Right atrium auricular region (tissue), 2 donors: ENCODE measurements around the gene MAT2A. TPM values are rescaled to one million over a fixed set of nuclear protein-coding genes. Genes with fewer than 3 reads are reported as not detected.

Source experiments
- DNase-seq: peaks from one replicate; pipeline ENCODE4 v3.0.0-alpha.2; 2019; ENCODE audit warnings: low spot score
- H3K27ac ChIP-seq, 2 donors: fragments of 200-600 bp; sonication (generic); 1 replicate in 1 of 2; 2 replicates in 1 of 2; pipeline ENCODE4 v1.5.1; 2016 to 2019
- H3K27me3 ChIP-seq, 2 donors: fragments of 200-600 bp; sonication (generic); one replicate each; pipeline versions ENCODE4 v1.5.1 to v1.6.0; 2017 to 2019
- H3K36me3 ChIP-seq: fragments of 200-600 bp; sonication (generic); one replicate; pipeline ENCODE4 v1.5.1; 2016
- H3K4me1 ChIP-seq, 2 donors: fragments of 200-600 bp; sonication (generic); one replicate each; pipeline versions ENCODE4 v1.5.1 to v1.6.0; 2017 to 2019
- H3K4me3 ChIP-seq, 2 donors: fragments of 200-600 bp; sonication (generic); 1 replicate in 1 of 2; 2 replicates in 1 of 2; pipeline ENCODE4 v1.5.1; 2017 to 2019; ENCODE audit warnings: mild to moderate bottlenecking in 1 of 2, moderate library complexity in 1 of 2
- H3K9me3 ChIP-seq, 2 donors: fragments of 200-600 bp; sonication (generic); one replicate each; pipeline ENCODE4 v1.5.1; 2019
- CTCF ChIP-seq, 2 donors: fragments of 200-600 bp; sonication (generic); IDR thresholded peaks; one replicate each; pipeline ENCODE4 v1.5.1; 2019; ENCODE audit warnings: antibody characterized with exemption in 2 of 2
- total RNA-seq, 2 donors: library from RNA; depleted of rRNA; stranded (reverse); fragments of >200 nt; gene quantifications; one replicate each; pipeline ENCODE4 v1.1.0, GENCODE V29; 2016

The MAT2A gene
- total RNA-seq, 2 donors from 2014 or later: 95.6 to 101 TPM

DNA sequence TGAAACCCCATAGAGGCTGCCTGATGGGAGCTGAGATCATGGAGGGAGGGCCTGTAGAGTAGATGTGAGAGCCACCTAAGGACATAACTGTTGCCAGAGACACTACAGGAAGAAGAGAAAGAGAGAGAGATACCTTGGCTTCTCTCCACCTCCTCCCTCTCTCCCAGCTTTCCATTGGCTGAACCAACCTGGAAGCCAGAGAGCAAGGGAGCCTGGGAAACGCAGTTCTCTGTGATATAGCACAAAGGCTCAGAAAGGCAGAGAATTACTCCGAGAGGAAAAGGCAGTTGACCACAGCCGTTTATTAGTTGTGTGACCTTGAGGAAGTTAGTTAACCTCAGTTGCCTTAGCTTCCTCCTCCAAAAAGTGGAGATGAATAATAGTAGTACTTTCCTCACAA, 37.7 kb upstream of the MAT2A start:
- Histone ChIP-seq H3K36me3 (no peaks in the 10 kb centered on the region), H3K4me3 (no peak overlapping the region), H3K27me3 (no peaks in the 10 kb centered on the region), H3K27ac (peak overlapping the region; percentile 77 to 80), H3K9me3 (no peaks in the 10 kb centered on the region), H3K4me1 (peaks cover 0 to 60% of the 10 kb centered on the region in 2 donors)
- no peak for TF ChIP-seq CTCF (IDR thresholded peaks at IDR 0.05)
- DNase-seq: no peak

DNA sequence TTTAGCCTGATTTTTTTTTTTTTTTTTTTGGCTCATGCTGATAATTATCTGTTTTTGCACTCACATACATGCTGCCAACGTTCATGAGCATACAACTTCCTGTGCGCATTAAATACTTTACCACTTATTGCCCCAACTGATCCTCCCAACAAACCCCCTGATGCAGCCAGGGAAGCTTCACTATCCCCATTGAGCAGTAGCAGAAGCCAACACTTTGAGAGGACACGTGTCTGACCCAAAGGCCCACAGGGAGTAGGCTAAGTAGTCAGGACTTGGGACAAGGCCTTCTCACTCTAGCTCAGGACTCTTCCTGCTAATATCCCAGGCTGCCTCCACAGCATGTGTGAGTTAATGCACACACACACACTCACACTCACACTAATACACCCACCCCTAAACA, 36.2 kb upstream of the MAT2A start:
- TF ChIP-seq CTCF (IDR thresholded peaks at IDR 0.05): no peak
- Histone ChIP-seq H3K4me3 (no peak overlapping the region), H3K27ac (peak overlapping the region; percentile 56 to 69), H3K36me3 (no peaks in the 10 kb centered on the region), H3K27me3 (no peaks in the 10 kb centered on the region), H3K9me3 (no peaks in the 10 kb centered on the region), H3K4me1 (peaks cover 0 to 67% of the 10 kb centered on the region in 2 donors)
- DNase-seq: no peak

DNA sequence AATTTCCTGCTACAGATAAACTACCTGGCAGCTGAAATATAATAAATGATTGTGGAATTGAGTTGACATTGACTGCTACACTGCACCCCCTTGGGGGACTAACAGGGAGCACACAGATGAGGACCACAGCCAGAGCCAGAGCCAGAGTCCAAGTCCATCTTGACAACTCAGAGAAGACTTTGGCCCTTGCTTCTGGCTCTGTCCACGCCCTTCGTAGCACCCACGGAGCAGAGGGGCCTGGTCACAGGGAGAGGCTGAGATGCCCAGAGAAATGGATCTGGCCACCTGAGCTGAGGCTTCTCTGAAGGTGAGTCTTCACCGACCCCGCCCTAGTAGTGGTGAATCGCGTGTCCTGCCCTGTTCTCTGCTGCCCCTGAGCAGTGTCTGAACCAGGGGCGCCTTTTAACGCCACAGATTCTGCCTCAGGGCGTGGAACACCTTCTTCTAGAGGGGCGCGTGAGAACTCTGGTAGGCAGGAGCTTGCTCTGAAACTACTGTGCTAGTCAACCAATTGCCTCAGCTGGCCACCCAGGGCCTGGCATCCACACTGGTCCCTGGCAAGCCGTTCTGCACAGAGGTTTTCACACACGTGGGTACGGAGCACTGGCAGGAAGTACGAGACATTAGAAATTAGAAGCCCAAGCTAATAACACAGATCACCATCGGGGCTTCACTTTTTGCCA, 35.7 kb upstream of the MAT2A start:
- no peak for TF ChIP-seq CTCF (IDR thresholded peaks at IDR 0.05)

DNA sequence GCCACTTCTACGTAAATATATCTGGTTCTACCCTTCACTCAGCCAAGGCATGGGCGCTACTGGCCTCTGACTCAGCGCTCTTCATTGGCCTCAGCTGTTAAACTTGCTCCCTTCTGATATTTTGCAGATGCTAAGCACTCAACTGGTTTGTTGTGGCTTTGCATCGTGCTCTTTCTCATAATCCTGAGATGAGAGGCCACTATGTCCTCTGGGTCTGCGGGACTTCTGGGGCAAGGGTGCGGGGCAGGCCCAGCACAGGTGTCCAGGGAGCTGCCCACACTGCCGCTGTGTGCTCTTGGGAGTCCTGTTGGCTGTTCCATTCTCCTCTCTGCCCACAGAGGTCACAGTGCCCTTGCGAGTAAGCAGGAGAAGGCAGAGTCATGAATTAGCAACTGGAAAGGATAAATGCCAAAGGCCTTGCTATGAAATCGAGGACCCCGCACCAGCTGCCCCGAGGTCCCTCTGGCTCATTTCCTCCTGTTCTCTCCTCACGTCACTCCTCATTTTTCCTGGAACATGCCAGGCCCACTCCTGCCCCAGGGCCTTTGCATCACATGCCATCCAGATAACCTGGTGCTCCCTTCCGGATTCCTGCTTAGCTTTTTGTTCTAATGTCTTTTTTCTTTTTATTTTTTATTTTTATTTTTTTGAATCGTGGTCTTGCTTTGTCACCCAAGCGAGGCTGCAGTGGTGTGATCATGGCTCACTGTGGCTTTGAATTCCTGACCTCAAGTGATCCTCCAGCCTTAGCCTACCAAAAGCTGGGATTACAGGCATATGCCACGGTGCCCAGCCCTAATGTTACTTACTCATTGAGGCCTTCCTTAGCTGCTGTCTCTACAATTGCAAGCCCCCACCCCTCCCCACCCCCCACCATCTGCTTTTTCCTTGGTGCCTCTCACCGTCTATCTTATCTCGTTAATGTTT, 34.9 kb upstream of the MAT2A start:
- peaks cover 0 to 62% of the 10 kb centered on the region in 2 donors for H3K4me1 ChIP-seq
- TF ChIP-seq CTCF (IDR thresholded peaks at IDR 0.05): no peak
- no peaks in the 10 kb centered on the region for H3K36me3 ChIP-seq
- H3K27me3 ChIP-seq: no peaks in the 10 kb centered on the region
- DNase-seq: no peak
- no peak overlapping the region for H3K4me3 ChIP-seq
- no peaks in the 10 kb centered on the region for H3K9me3 ChIP-seq
- peak overlapping the region; percentile 56 to 69 for H3K27ac ChIP-seq

More for the DNA sequence above, 35.7 kb upstream of the MAT2A start:
- no peak for DNase-seq
- peaks cover 0 to 67% of the 10 kb centered on the region in 2 donors for H3K4me1 ChIP-seq
- no peaks in the 10 kb centered on the region for H3K9me3 ChIP-seq
- H3K36me3 ChIP-seq: no peaks in the 10 kb centered on the region
- H3K27me3 ChIP-seq: no peaks in the 10 kb centered on the region
- H3K4me3 ChIP-seq: no peak overlapping the region
- peak overlapping the region; percentile 56 to 69 for H3K27ac ChIP-seq

GRCh38 chr2:85504778-85505261, 34.1 kb upstream of the MAT2A start:
- peak overlapping the region; percentile 56 to 69 for H3K27ac ChIP-seq

More at GRCh38 chr2:85504778-85505261, 34.1 kb upstream of the MAT2A start:
- Histone ChIP-seq H3K9me3 (no peaks in the 10 kb centered on the region), H3K4me1 (peaks cover 0 to 55% of the 10 kb centered on the region in 2 donors), H3K36me3 (no peaks in the 10 kb centered on the region), H3K4me3 (no peak overlapping the region), H3K27me3 (no peaks in the 10 kb centered on the region)
- DNase-seq: peak; percentile 74
- TF ChIP-seq CTCF (IDR thresholded peaks at IDR 0.05): no peak
